ENCODE results near the gene CNN1. TPM values are rescaled to one million over a fixed set of nuclear protein-coding genes. Genes with fewer than 3 reads are reported as not detected.

CNN1 gene
- total and polyA plus RNA-seq, 2 of the 13 experiments (the other 11 are each of a cell fraction or from before 2014, with no cell fraction given): 0.70 to 1.1 TPM

- TF ChIP-seq, protein P1, sequence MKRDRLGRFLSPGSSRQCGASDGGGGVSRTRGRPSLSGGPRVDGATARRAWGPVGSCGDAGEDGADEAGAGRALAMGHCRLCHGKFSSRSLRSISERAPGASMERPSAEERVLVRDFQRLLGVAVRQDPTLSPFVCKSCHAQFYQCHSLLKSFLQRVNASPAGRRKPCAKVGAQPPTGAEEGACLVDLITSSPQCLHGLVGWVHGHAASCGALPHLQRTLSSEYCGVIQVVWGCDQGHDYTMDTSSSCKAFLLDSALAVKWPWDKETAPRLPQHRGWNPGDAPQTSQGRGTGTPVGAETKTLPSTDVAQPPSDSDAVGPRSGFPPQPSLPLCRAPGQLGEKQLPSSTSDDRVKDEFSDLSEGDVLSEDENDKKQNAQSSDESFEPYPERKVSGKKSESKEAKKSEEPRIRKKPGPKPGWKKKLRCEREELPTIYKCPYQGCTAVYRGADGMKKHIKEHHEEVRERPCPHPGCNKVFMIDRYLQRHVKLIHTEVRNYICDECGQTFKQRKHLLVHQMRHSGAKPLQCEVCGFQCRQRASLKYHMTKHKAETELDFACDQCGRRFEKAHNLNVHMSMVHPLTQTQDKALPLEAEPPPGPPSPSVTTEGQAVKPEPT (CRISPR knock-in tag; IDR thresholded peaks at IDR 0.05; ENCODE audit: low read depth): no peak
- TF ChIP-seq, protein P2, sequence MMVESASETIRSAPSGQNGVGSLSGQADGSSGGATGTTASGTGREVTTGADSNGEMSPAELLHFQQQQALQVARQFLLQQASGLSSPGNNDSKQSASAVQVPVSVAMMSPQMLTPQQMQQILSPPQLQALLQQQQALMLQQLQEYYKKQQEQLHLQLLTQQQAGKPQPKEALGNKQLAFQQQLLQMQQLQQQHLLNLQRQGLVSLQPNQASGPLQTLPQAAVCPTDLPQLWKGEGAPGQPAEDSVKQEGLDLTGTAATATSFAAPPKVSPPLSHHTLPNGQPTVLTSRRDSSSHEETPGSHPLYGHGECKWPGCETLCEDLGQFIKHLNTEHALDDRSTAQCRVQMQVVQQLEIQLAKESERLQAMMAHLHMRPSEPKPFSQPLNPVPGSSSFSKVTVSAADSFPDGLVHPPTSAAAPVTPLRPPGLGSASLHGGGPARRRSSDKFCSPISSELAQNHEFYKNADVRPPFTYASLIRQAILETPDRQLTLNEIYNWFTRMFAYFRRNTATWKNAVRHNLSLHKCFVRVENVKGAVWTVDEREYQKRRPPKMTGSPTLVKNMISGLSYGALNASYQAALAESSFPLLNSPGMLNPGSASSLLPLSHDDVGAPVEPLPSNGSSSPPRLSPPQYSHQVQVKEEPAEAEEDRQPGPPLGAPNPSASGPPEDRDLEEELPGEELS (CRISPR knock-in tag; IDR thresholded peaks at IDR 0.05): no peak
- TF ChIP-seq IKZF4 (CRISPR knock-in tag; IDR thresholded peaks at IDR 0.05; ENCODE audit: borderline replicate concordance, low read depth, not compliant biosample characterization) (no peak), ZNF317 (CRISPR knock-in tag; IDR thresholded peaks at IDR 0.05) (no peak), ZSCAN21 (CRISPR knock-in tag; IDR thresholded peaks at IDR 0.05; ENCODE audit: borderline replicate concordance) (no peak), ZNF773 (CRISPR knock-in tag; IDR thresholded peaks at IDR 0.05; ENCODE audit: borderline replicate concordance) (no peak), FLYWCH1 (CRISPR knock-in tag; IDR thresholded peaks at IDR 0.05) (no peak), IKZF1 (IDR thresholded peaks at IDR 0.05) (no peak), TBX3 (IDR thresholded peaks at IDR 0.05; ENCODE audit: borderline replicate concordance) (no peak), ADNP (CRISPR knock-in tag; IDR thresholded peaks at IDR 0.05) (no peak), ZMYM2 (CRISPR knock-in tag; IDR thresholded peaks at IDR 0.05) (0 out of 2 replicates have a peak, but pooled peaks have one; percentile 45), ZFP41 (CRISPR knock-in tag; IDR thresholded peaks at IDR 0.05; ENCODE audit: borderline replicate concordance) (no peak), ZFP90 (CRISPR knock-in tag; IDR thresholded peaks at IDR 0.05; ENCODE audit: borderline replicate concordance) (no peak), SKI (IDR thresholded peaks at IDR 0.05; ENCODE audit: partially characterized antibody) (no peak), MAX (IDR thresholded peaks at IDR 0.05) (no peak), SALL1 (CRISPR knock-in tag; IDR thresholded peaks at IDR 0.05) (0 out of 2 replicates have a peak, but pooled peaks have one; percentile 8), FOXO1 (CRISPR knock-in tag; IDR thresholded peaks at IDR 0.05) (0 out of 2 replicates have a peak, but pooled peaks have one; percentile 25), CEBPG (CRISPR knock-in tag; IDR thresholded peaks at IDR 0.05) (peak; percentile 79)
- TF ChIP-seq, protein P3, sequence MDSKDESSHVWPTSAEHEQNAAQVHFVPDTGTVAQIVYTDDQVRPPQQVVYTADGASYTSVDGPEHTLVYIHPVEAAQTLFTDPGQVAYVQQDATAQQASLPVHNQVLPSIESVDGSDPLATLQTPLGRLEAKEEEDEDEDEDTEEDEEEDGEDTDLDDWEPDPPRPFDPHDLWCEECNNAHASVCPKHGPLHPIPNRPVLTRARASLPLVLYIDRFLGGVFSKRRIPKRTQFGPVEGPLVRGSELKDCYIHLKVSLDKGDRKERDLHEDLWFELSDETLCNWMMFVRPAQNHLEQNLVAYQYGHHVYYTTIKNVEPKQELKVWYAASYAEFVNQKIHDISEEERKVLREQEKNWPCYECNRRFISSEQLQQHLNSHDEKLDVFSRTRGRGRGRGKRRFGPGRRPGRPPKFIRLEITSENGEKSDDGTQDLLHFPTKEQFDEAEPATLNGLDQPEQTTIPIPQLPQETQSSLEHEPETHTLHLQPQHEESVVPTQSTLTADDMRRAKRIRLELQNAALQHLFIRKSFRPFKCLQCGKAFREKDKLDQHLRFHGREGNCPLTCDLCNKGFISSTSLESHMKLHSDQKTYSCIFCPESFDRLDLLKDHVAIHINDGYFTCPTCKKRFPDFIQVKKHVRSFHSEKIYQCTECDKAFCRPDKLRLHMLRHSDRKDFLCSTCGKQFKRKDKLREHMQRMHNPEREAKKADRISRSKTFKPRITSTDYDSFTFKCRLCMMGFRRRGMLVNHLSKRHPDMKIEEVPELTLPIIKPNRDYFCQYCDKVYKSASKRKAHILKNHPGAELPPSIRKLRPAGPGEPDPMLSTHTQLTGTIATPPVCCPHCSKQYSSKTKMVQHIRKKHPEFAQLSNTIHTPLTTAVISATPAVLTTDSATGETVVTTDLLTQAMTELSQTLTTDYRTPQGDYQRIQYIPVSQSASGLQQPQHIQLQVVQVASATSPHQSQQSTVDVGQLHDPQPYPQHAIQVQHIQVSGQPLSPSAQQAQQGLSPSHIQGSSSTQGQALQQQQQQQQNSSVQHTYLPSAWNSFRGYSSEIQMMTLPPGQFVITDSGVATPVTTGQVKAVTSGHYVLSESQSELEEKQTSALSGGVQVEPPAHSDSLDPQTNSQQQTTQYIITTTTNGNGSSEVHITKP (CRISPR knock-in tag; IDR thresholded peaks at IDR 0.05; ENCODE audit: low read depth): no peak
- TF ChIP-seq, protein P4, sequence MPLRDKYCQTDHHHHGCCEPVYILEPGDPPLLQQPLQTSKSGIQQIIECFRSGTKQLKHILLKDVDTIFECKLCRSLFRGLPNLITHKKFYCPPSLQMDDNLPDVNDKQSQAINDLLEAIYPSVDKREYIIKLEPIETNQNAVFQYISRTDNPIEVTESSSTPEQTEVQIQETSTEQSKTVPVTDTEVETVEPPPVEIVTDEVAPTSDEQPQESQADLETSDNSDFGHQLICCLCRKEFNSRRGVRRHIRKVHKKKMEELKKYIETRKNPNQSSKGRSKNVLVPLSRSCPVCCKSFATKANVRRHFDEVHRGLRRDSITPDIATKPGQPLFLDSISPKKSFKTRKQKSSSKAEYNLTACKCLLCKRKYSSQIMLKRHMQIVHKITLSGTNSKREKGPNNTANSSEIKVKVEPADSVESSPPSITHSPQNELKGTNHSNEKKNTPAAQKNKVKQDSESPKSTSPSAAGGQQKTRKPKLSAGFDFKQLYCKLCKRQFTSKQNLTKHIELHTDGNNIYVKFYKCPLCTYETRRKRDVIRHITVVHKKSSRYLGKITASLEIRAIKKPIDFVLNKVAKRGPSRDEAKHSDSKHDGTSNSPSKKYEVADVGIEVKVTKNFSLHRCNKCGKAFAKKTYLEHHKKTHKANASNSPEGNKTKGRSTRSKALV (CRISPR knock-in tag; IDR thresholded peaks at IDR 0.05): no peak
Measured at GRCh38 chr19:11547929-11548700, 9.5 kb downstream of the CNN1 start (continued).

Measured in HepG2 (cell line).